ENCODE results near the gene OTOR. TPM values are rescaled to one million over a fixed set of nuclear protein-coding genes. Genes with fewer than 3 reads are reported as not detected.

OTOR gene
- total RNA-seq, 2 donors from 2014 or later, result not detected

GRCh38 chr20:16775961-16776360, 27.8 kb downstream of the OTOR start:
- Histone ChIP-seq H3K9ac (ENCODE audit: low read depth in 2 of 2, low read length in 2 of 2) (no peak overlapping the region), H3K4me1 (no peaks in the 10 kb centered on the region), H3K36me3 (no peaks in the 10 kb centered on the region), H3K9me3 (no peaks in the 10 kb centered on the region), H3K27ac (no peak overlapping the region), H3K4me3 (no peak overlapping the region), H3K27me3 (no peaks in the 10 kb centered on the region)
- no peak for TF ChIP-seq CTCF (IDR thresholded peaks at IDR 0.05)
- intact Hi-C loops (cut with DNase I), result no loop called here
- no peak for DNase-seq

- Histone ChIP-seq H3K4me1 (no peaks in the 10 kb centered on the region), H3K4me3 (no peak overlapping the region), H3K27me3 (no peaks in the 10 kb centered on the region), H3K9me3 (no peaks in the 10 kb centered on the region), H3K36me3 (no peaks in the 10 kb centered on the region), H3K9ac (ENCODE audit: low read depth in 2 of 2, low read length in 2 of 2) (no peak overlapping the region), H3K27ac (no peak overlapping the region)
- no peak for TF ChIP-seq CTCF (IDR thresholded peaks at IDR 0.05)
- DNase-seq, result no peak
- intact Hi-C loops (cut with DNase I), result no loop called here
Measured at GRCh38 chr20:16777126-16777525, 29.0 kb downstream of the OTOR start.

- intact Hi-C loops (cut with DNase I), result no loop called here
- Histone ChIP-seq H3K9me3 (no peaks in the 10 kb centered on the region), H3K27me3 (no peaks in the 10 kb centered on the region), H3K4me3 (no peak overlapping the region), H3K27ac (no peak overlapping the region), H3K4me1 (no peaks in the 10 kb centered on the region), H3K9ac (ENCODE audit: low read depth in 2 of 2, low read length in 2 of 2) (no peak overlapping the region), H3K36me3 (no peaks in the 10 kb centered on the region)
- no peak for DNase-seq
- TF ChIP-seq CTCF (IDR thresholded peaks at IDR 0.05), result no peak
Measured at GRCh38 chr20:16778159-16778558, 30.0 kb downstream of the OTOR start.

- Histone ChIP-seq H3K4me1 (no peaks in the 10 kb centered on the region), H3K27ac (no peak overlapping the region), H3K36me3 (no peaks in the 10 kb centered on the region), H3K4me3 (no peak overlapping the region), H3K9me3 (no peaks in the 10 kb centered on the region), H3K27me3 (no peaks in the 10 kb centered on the region), H3K9ac (ENCODE audit: low read depth in 2 of 2, low read length in 2 of 2) (no peak overlapping the region)
- DNase-seq, result no peak
- no peak for TF ChIP-seq CTCF (IDR thresholded peaks at IDR 0.05)
- intact Hi-C loops (cut with DNase I), result no loop called here
Measured at GRCh38 chr20:16781496-16781895, 33.3 kb downstream of the OTOR start.

- Histone ChIP-seq H3K27ac (no peak overlapping the region), H3K27me3 (no peaks in the 10 kb centered on the region), H3K4me1 (no peaks in the 10 kb centered on the region), H3K9ac (ENCODE audit: low read depth in 2 of 2, low read length in 2 of 2) (no peak overlapping the region), H3K4me3 (no peak overlapping the region), H3K36me3 (no peaks in the 10 kb centered on the region), H3K9me3 (no peaks in the 10 kb centered on the region)
- TF ChIP-seq CTCF (IDR thresholded peaks at IDR 0.05), result no peak
- intact Hi-C loops (cut with DNase I), result no loop called here
- DNase-seq, result no peak
Measured at GRCh38 chr20:16785226-16785625, 37.1 kb downstream of the OTOR start.

Other genes starting within 250 kb of the OTOR start
- 10 to 100 TPM; 41.6 to 68.7 TPM for gene KIF16B, start 174.9 kb upstream of the OTOR start, total RNA-seq
- 10 to 100 TPM; 36.7 to 51.4 TPM for gene SNRPB2, start 18.3 kb upstream of the OTOR start, total RNA-seq